A549 (cell line): ENCODE measurements around the gene NOXO1. TPM values are rescaled to one million over a fixed set of nuclear protein-coding genes. Genes with fewer than 3 reads are reported as not detected.

Source experiments
- ATAC-seq, 2 experiments: fragments of 200-7000 bp in 1 of 2; fragments of >200 bp in 1 of 2; cut with Nextera tagmentation in 1 of 2; cut with Tn5 transposase in 1 of 2; 3 replicates each; pipeline versions ENCODE4 v1.8.0 to v1.9.1; 2018 to 2020; ENCODE audit warnings: mild to moderate bottlenecking in 1 of 2, moderate library complexity in 1 of 2
- CTCF ChIA-PET: fragments of 300-600 bp; sonication (Branson Sonifier 250); formaldehyde crosslinking; extraction: SDS; loops from one replicate; lab custom pipeline; 2021; ENCODE audit warnings: antibody characterized with exemption, inconsistent platforms; lab: Yijun Ruan, JAX
- POLR2A ChIA-PET: fragments of 350-600 bp; formaldehyde crosslinking; extraction: SDS; loops from one replicate; lab custom pipeline; 2021; ENCODE audit warnings: antibody characterized with exemption, inconsistent platforms; lab: Yijun Ruan, JAX
- DNase-seq, 2 experiments: peaks; one replicate each; pipeline versions ENCODE4 v3.0.0 to v3.0.0-alpha.2; 2011 to 2016; ENCODE audit warnings: low read depth in 1 of 2, low spot score in 1 of 2
- FAIRE-seq: peaks from 2 replicates; lab custom pipeline; 2011; peaks lifted over from hg19 to GRCh38; lab: Jason Lieb, UNC
- H3K27ac ChIP-seq, 2 experiments: fragments of >200 bp; sonication (Bioruptor Twin); formaldehyde crosslinking; 3 replicates each; pipeline ENCODE4 v1.5.1; 2016 to 2017
- H3K4me1 ChIP-seq: fragments of >200 bp; sonication (Bioruptor Twin); formaldehyde crosslinking; 3 replicates; pipeline ENCODE4 v1.6.1; 2016
- H3K4me2 ChIP-seq: fragments of >200 bp; sonication (Bioruptor Twin); formaldehyde crosslinking; 3 replicates; pipeline ENCODE4 v1.6.1; 2016
- H3K4me3 ChIP-seq: fragments of >200 bp; sonication (Bioruptor Twin); formaldehyde crosslinking; 3 replicates; pipeline ENCODE4 v1.5.1; 2016
- H3K9me3 ChIP-seq: fragments of >200 bp; sonication (Bioruptor Twin); formaldehyde crosslinking; 3 replicates; pipeline ENCODE4 v1.6.1; 2016
- ATOH8 ChIP-seq: fragments of 250-450 bp; sonication (Bioruptor Pico); IDR thresholded peaks from 2 replicates; pipeline ENCODE4 v1.5.0; 2020; ENCODE audit warnings: low read depth, mild to moderate bottlenecking, moderate library complexity
- BCL3 ChIP-seq: fragments of >200 bp; sonication (Bioruptor Twin); formaldehyde crosslinking; IDR thresholded peaks from 3 replicates; pipeline ENCODE4 v1.6.1; 2016
- CEBPB ChIP-seq, 2 experiments: fragments of >200 bp in 1 of 2; sonication (Bioruptor Twin) in 1 of 2; formaldehyde crosslinking in 1 of 2; IDR thresholded peaks; 2 replicates each; pipeline ENCODE4 v1.6.1; 2012 to 2016
- CTCF ChIP-seq: fragments of >200 bp; sonication (Bioruptor Twin); formaldehyde crosslinking; IDR thresholded peaks from 3 replicates; pipeline ENCODE4 v1.5.1; 2016
- E2F6 ChIP-seq: IDR thresholded peaks from 2 replicates; pipeline ENCODE4 v1.6.1; 2012; ENCODE audit warnings: low read depth, borderline replicate concordance
- EHF ChIP-seq: fragments of 250-450 bp; sonication (Bioruptor Pico); IDR thresholded peaks from 2 replicates; pipeline ENCODE4 v1.5.0; 2020; ENCODE audit warnings: mild to moderate bottlenecking
- EHMT2 ChIP-seq: fragments of 200-600 bp; sonication (generic); IDR thresholded peaks from 2 replicates; pipeline ENCODE4 v1.6.1; 2016; ENCODE audit warnings: antibody characterized with exemption, low read depth, mild to moderate bottlenecking, moderate library complexity
- FOSB ChIP-seq: fragments of 250-450 bp; sonication (Bioruptor Pico); IDR thresholded peaks from 2 replicates; pipeline ENCODE4 v1.5.0; 2020; ENCODE audit warnings: mild to moderate bottlenecking, moderate library complexity
- FOSL2 ChIP-seq, 2 experiments: fragments of 450-650 bp in 1 of 2; fragments of >200 bp in 1 of 2; sonication (Bioruptor Twin) in 1 of 2; formaldehyde crosslinking; IDR thresholded peaks; 2 replicates each; pipeline versions ENCODE4 v1.5.0 to v1.6.1; 2016 to 2020; ENCODE audit warnings: mild to moderate bottlenecking in 1 of 2, moderate library complexity in 1 of 2
- GATA3 ChIP-seq: IDR thresholded peaks from 2 replicates; pipeline ENCODE4 v1.6.1; 2012; ENCODE audit warnings: borderline replicate concordance
- HES2 ChIP-seq: fragments of >200 bp; sonication (Bioruptor Twin); formaldehyde crosslinking; IDR thresholded peaks from 2 replicates; pipeline ENCODE4 v1.6.1; 2016
- HOXB13 ChIP-seq: fragments of 250-450 bp; sonication (Bioruptor Pico); IDR thresholded peaks from 2 replicates; pipeline ENCODE4 v1.5.0; 2020; ENCODE audit warnings: low read depth, mild to moderate bottlenecking, moderate library complexity
- HOXB5 ChIP-seq: fragments of 250-450 bp; sonication (Bioruptor Pico); IDR thresholded peaks from 2 replicates; pipeline ENCODE4 v1.5.0; 2020; ENCODE audit warnings: mild to moderate bottlenecking, moderate library complexity
- MAX ChIP-seq: IDR thresholded peaks from 2 replicates; pipeline ENCODE4 v1.6.1; 2012
- MAZ ChIP-seq: fragments of 150-350 bp; IDR thresholded peaks from 2 replicates; pipeline ENCODE4 v1.6.1; 2014; ENCODE audit warnings: antibody characterized with exemption, low read depth, low read length, borderline replicate concordance
- MYC ChIP-seq: IDR thresholded peaks from 2 replicates; pipeline ENCODE4 v1.6.1; 2012; ENCODE audit warnings: mild to moderate bottlenecking, inconsistent platforms, low read length, improper control_type of control experiment, borderline replicate concordance
- PBX3 ChIP-seq: IDR thresholded peaks from 2 replicates; pipeline ENCODE4 v1.6.1; 2012
- PHF8 ChIP-seq: fragments of 200-600 bp; sonication (generic); IDR thresholded peaks from 2 replicates; pipeline ENCODE4 v1.6.1; 2016; ENCODE audit warnings: low read depth, mild to moderate bottlenecking, antibody characterized with exemption, moderate library complexity, borderline replicate concordance
- RAD21 ChIP-seq, 2 experiments: fragments of >200 bp in 1 of 2; sonication (Bioruptor Twin) in 1 of 2; formaldehyde crosslinking in 1 of 2; IDR thresholded peaks in 1 of 2; conservative IDR thresholded peaks in 1 of 2; 2 replicates in 1 of 2; 3 replicates in 1 of 2; pipeline ENCODE4 v1.6.1; 2012 to 2018; ENCODE audit warnings: inconsistent platforms in 1 of 2
- RARB ChIP-seq: fragments of 250-450 bp; sonication (Bioruptor Pico); IDR thresholded peaks from 2 replicates; pipeline ENCODE4 v1.8.0; 2021; ENCODE audit warnings: mild to moderate bottlenecking, moderate library complexity
- REST ChIP-seq: fragments of 200-600 bp; sonication (generic); IDR thresholded peaks from 2 replicates; pipeline ENCODE4 v1.6.1; 2016; ENCODE audit warnings: antibody characterized with exemption, mild to moderate bottlenecking, moderate library complexity
- RFX5 ChIP-seq: fragments of 450-650 bp; IDR thresholded peaks from 2 replicates; pipeline ENCODE4 v1.7.1; 2014; ENCODE audit warnings: antibody characterized with exemption, mild to moderate bottlenecking, moderate library complexity
- RNF2 ChIP-seq: fragments of 200-600 bp; sonication (generic); IDR thresholded peaks from 2 replicates; pipeline ENCODE4 v1.6.1; 2016; ENCODE audit warnings: low read depth, mild to moderate bottlenecking, antibody characterized with exemption, moderate library complexity, borderline replicate concordance
- SMC3 ChIP-seq: fragments of >200 bp; sonication (Bioruptor Twin); formaldehyde crosslinking; IDR thresholded peaks from 3 replicates; pipeline ENCODE4 v1.6.1; 2018; ENCODE audit warnings: inconsistent platforms
- TFCP2L1 ChIP-seq: fragments of 250-450 bp; sonication (Bioruptor Pico); IDR thresholded peaks from 2 replicates; pipeline ENCODE4 v1.5.0; 2021; ENCODE audit warnings: mild to moderate bottlenecking
- TP53 ChIP-seq: fragments of 250-450 bp; sonication (Bioruptor Pico); IDR thresholded peaks from 2 replicates; pipeline ENCODE4 v1.5.0; 2021; ENCODE audit warnings: mild to moderate bottlenecking, moderate library complexity
- WGBS: methylation state at CpG from one replicate; pipeline ENCODE4 v1.1.6; 2017; ENCODE audit errors: missing lambda C conversion rate; 5-methylcytosine and 5-hydroxymethylcytosine counted together
- polyA plus RNA-seq, 4 experiments: library from polyadenylated mRNA; depleted of rRNA in 3 of 4; stranded (reverse); fragments of >200 nt; fragmentation: RNase III in 1 of 4; extraction: RNeasy Plus Mini Kit Qiagen cat#74134 plus additional on column Dnase treatment in 1 of 4; gene quantifications; 2 replicates in 3 of 4; 3 replicates in 1 of 4; pipeline ENCODE4 v1.2.3, GENCODE V29; 2011 to 2017

Gene NOXO1
- polyA plus RNA-seq, 2 of the 4 experiments (the other 2 are of a cell fraction): 0.32 TPM; not detected in 1

GRCh38 chr16:1983544-1984346, 2.5 kb upstream of the NOXO1 start, which contains the start of gene GFER:
GFER (plus strand) TSS chr16:1984193; CDS start chr16:1984219, 26 bp downstream.
- H3K27ac ChIP-seq: peak within 1 kb of the TSS; percentile 86 to 94
- POLR2A ChIA-PET: interaction anchor here (0.6 to 5.4 kb wide), 5 partner anchors 12 to 603 kb away, joined by 3 to 50 read pairs (median 3); partner anchors contain the start of genes RPS2, TBL3 and TRAF7
- ATAC-seq (peak; percentile 72 to 85), FAIRE-seq (no peak), DNase-seq (peak; percentile 94 to 96)
- peak within 1 kb of the TSS; percentile 88 for H3K4me2 ChIP-seq
- peak within 1 kb of the TSS; percentile 67 for H3K4me3 ChIP-seq
- H3K9me3 ChIP-seq: no peaks in the 10 kb centered on the region
- WGBS: 0% methylated on average over 22 of the region's 109 CpGs
- CTCF ChIA-PET: interaction anchor here (1.1 to 19.7 kb wide), 6 partner anchors 10 to 157 kb away, joined by 3 to 196 read pairs (median 7); partner anchors contain the start of gene ZNF598
- H3K4me1 ChIP-seq: peaks cover 37% of the 10 kb centered on the region
- peak; percentile 90 for TF ChIP-seq HOXB5 (CRISPR knock-in tag)
- TF ChIP-seq FOSB: no peak
- peak; percentile 30 for TF ChIP-seq PHF8
- 0 out of 2 replicates have a peak, but pooled peaks have one; percentile 63 for TF ChIP-seq TFCP2L1 (CRISPR knock-in tag)
- TF ChIP-seq FOSL2 (IDR thresholded peaks at IDR 0.05): no peak
- TF ChIP-seq FOSL2 (CRISPR knock-in tag; IDR thresholded peaks at IDR 0.05): peak; percentile 18; the same call in 1 of the 2 replicates
- TF ChIP-seq MYC: peak; percentile 42; the same call in 1 of the 2 replicates
- peak; percentile 65; the same call in 1 of the 2 replicates for TF ChIP-seq PBX3
- 0 out of 2 replicates have a peak, but pooled peaks have one; percentile 17 for TF ChIP-seq RFX5
- TF ChIP-seq RARB (CRISPR knock-in tag): no peak
- peak; percentile 66; the same call in 1 of the 2 replicates for TF ChIP-seq HOXB13 (CRISPR knock-in tag)
- TF ChIP-seq EHMT2: no peak
- 0 out of 2 replicates have a peak, but pooled peaks have one; percentile 6 for TF ChIP-seq GATA3
- TF ChIP-seq MAX: peak; percentile 82
- peak; percentile 45 for TF ChIP-seq SMC3
- TF ChIP-seq RNF2: peak; percentile 66; the same call in 1 of the 2 replicates
- 0 out of 2 replicates have a peak, but pooled peaks have one; percentile 54 for TF ChIP-seq TP53 (CRISPR knock-in tag)
- TF ChIP-seq EHF (CRISPR knock-in tag): peak; percentile 72; the same call in 1 of the 2 replicates
- TF ChIP-seq REST: no peak
- no peak for TF ChIP-seq HES2
- TF ChIP-seq CTCF: peak; percentile 50; the same call in 2 of the 3 replicates
- peak; percentile 81; the same call in 1 of the 3 replicates for TF ChIP-seq BCL3
- TF ChIP-seq E2F6: 0 out of 2 replicates have a peak, but pooled peaks have one; percentile 68
- no peak; a peak in 1 of 4 replicates for TF ChIP-seq CEBPB (IDR thresholded peaks at IDR 0.05)
- TF ChIP-seq RAD21 (conservative IDR thresholded peaks at IDR 0.05 in 1 of 2, IDR thresholded peaks at IDR 0.05 in 1 of 2): 0 out of 5 replicates have a peak, but pooled peaks of 1 of the 2 experiments have one; percentile 18
- peak; percentile 78; the same call in 1 of the 2 replicates for TF ChIP-seq ATOH8 (CRISPR knock-in tag)
- peak; percentile 46; the same call in 1 of the 2 replicates for TF ChIP-seq MAZ
